Body of pancreas (tissue), 4 donors: ENCODE data around the gene TIMMDC1. TPM values are rescaled to one million over a fixed set of nuclear protein-coding genes. Genes with fewer than 3 reads are reported as not detected.

Experiments
- ATAC-seq: fragments of 150-250 bp; one replicate; pipeline ENCODE4 v1.9.1; 2016
- DNase-seq, 4 donors: peaks; one replicate each; pipeline ENCODE4 v3.0.0-alpha.2; 2019
- H3K27ac ChIP-seq, 4 donors: fragments of 200-600 bp; sonication (generic); 1 replicate in 3 of 4; 2 replicates in 1 of 4; pipeline versions ENCODE4 v1.5.1 to v1.6.1; 2016 to 2019; ENCODE audit warnings: mild to moderate bottlenecking in 1 of 4, mixed read lengths in 1 of 4, moderate library complexity in 1 of 4
- H3K27me3 ChIP-seq, 2 donors: fragments of 200-600 bp; sonication (generic); one replicate each; pipeline ENCODE4 v1.6.0; 2016; ENCODE audit warnings: mild to moderate bottlenecking in 1 of 2
- H3K36me3 ChIP-seq, 2 donors: fragments of 200-600 bp; sonication (generic); replicated peaks in 1 of 2; 2 replicates each; pipeline ENCODE4 v1.5.1; 2016; ENCODE audit warnings: low read depth in 2 of 2; ENCODE audit not compliant: insufficient read depth in 1 of 2
- H3K4me1 ChIP-seq: fragments of 200-600 bp; sonication (generic); one replicate; pipeline ENCODE4 v1.6.0; 2016
- H3K4me3 ChIP-seq, 2 donors: fragments of 200-600 bp; sonication (generic); 1 replicate in 1 of 2; 2 replicates in 1 of 2; pipeline ENCODE4 v1.5.1; 2016 to 2019
- H3K9me3 ChIP-seq, 3 donors: fragments of 200-600 bp; sonication (generic); 1 replicate in 2 of 3; 2 replicates in 1 of 3; pipeline ENCODE4 v1.5.1; 2016
- CTCF ChIP-seq, 7 experiments: fragments of 450-650 bp in 4 of 7; fragments of 200-600 bp in 3 of 7; sonication (generic) in 3 of 7; IDR thresholded peaks; one replicate each; pipeline ENCODE4 v1.5.1; 2016 to 2019; ENCODE audit warnings: antibody characterized with exemption in 7 of 7
- POLR2A ChIP-seq, 3 donors: fragments of 450-650 bp; IDR thresholded peaks; one replicate each; pipeline ENCODE4 v1.6.1; 2016; ENCODE audit warnings: antibody characterized with exemption in 3 of 3, mild to moderate bottlenecking in 2 of 3
- WGBS, 2 donors: methylation state at CpG; one replicate each; pipeline ENCODE4 v1.1.5; 2017; 5-methylcytosine and 5-hydroxymethylcytosine counted together
- intact Hi-C: fragments of 100-400 bp; cut with DNase I; formaldehyde crosslinking; loops from one replicate; pipeline ENCODE4 v1.15.1; 2023
- total RNA-seq, 2 donors: library from RNA; depleted of rRNA; stranded (reverse); fragments of >200 nt; gene quantifications; one replicate each; pipeline ENCODE4 v1.1.0, GENCODE V29; 2016

Gene TIMMDC1
- total RNA-seq, 2 donors from 2014 or later = 15.6 to 33.0 TPM

- ATAC-seq = peak; percentile 99
- peak; percentile 100 for DNase-seq
- H3K27ac ChIP-seq = peak within 1 kb of the TSS; percentile 76 to 97 (median 87)
- no peaks in the 10 kb centered on the region for H3K27me3 ChIP-seq
- H3K4me3 ChIP-seq = peak within 1 kb of the TSS; percentile 90 to 98
- WGBS, 2 donors = 5 to 9% methylated on average over 27 to 51 of the region's 51 CpGs
- intact Hi-C loops = no loop called here
- H3K9me3 ChIP-seq = no peaks in the 10 kb centered on the region
- H3K36me3 ChIP-seq = peaks cover 0 to 6% of the 10 kb centered on the region in 2 donors
- peaks cover 41% of the 10 kb centered on the region for H3K4me1 ChIP-seq
- peak; percentile 90 to 98 (median 98) for TF ChIP-seq POLR2A (IDR thresholded peaks at IDR 0.05)
- TF ChIP-seq CTCF (IDR thresholded peaks at IDR 0.05) = peak in 4 of 7 experiments; percentile 34 to 46 (median 40)
These were observed 34.9 kb upstream of the TIMMDC1 start, which contains the start of gene TMEM39A for GRCh38 chr3:119463171-119464169. Gene TMEM39A (minus strand): TSS chr3:119463615. CDS start chr3:119462074, 1,541 bp downstream.

- ATAC-seq = no peak
- peak overlapping the region in 3 of 4 donors; percentile 60 to 84 (median 82) for H3K27ac ChIP-seq
These were observed 30.3 kb upstream of the TIMMDC1 start for GRCh38 chr3:119468041-119468440.

GRCh38 chr3:119469418-119470189, 28.7 kb upstream of the TIMMDC1 start:
- Histone ChIP-seq H3K4me3 (peak overlapping the region; percentile 86 to 97), H3K9me3 (no peaks in the 10 kb centered on the region), H3K36me3 (no peaks in the 10 kb centered on the region), H3K4me1 (peaks cover 20% of the 10 kb centered on the region), H3K27me3 (no peaks in the 10 kb centered on the region), H3K27ac (peak overlapping the region; percentile 22 to 84 (median 71))
- no peak for ATAC-seq
- WGBS, 2 donors = 8% methylated on average over 15 to 16 of the region's 16 CpGs
- DNase-seq = no peak
- intact Hi-C loops = no loop called here
- TF ChIP-seq CTCF (IDR thresholded peaks at IDR 0.05) = no peak
- no peak for TF ChIP-seq POLR2A (IDR thresholded peaks at IDR 0.05)

More at GRCh38 chr3:119468041-119468440, 30.3 kb upstream of the TIMMDC1 start:
- H3K36me3 ChIP-seq = no peaks in the 10 kb centered on the region
- intact Hi-C loops = no loop called here
- peaks cover 26% of the 10 kb centered on the region for H3K4me1 ChIP-seq
- 71 to 76% methylated on average over 2 of the region's 2 CpGs for WGBS, 2 donors
- no peak for DNase-seq
- H3K27me3 ChIP-seq = no peaks in the 10 kb centered on the region
- H3K4me3 ChIP-seq = no peak overlapping the region
- TF ChIP-seq POLR2A (IDR thresholded peaks at IDR 0.05) (no peak), CTCF (IDR thresholded peaks at IDR 0.05) (no peak)
- no peaks in the 10 kb centered on the region for H3K9me3 ChIP-seq

- TF ChIP-seq CTCF (IDR thresholded peaks at IDR 0.05) = no peak
- no peak for TF ChIP-seq POLR2A (IDR thresholded peaks at IDR 0.05)
- DNase-seq (no peak), ATAC-seq (no peak)
- 96% methylated on average over 6 of the region's 6 CpGs for WGBS, 2 donors
- Histone ChIP-seq H3K27ac (no peak overlapping the region), H3K4me3 (no peak overlapping the region), H3K27me3 (no peaks in the 10 kb centered on the region), H3K36me3 (no peaks in the 10 kb centered on the region), H3K4me1 (peaks cover 20% of the 10 kb centered on the region), H3K9me3 (no peaks in the 10 kb centered on the region)
- intact Hi-C loops = no loop called here
These were observed 27.5 kb upstream of the TIMMDC1 start for GRCh38 chr3:119470866-119471265.
